Activated B cell treated with CpG ODN at 0.5 μM for 24 hours (primary cell): ENCODE results near the gene DMRTB1. TPM values are rescaled to one million over a fixed set of nuclear protein-coding genes. Genes with fewer than 3 reads are reported as not detected.

Experiments
- ATAC-seq: fragments of 200-7000 bp; cut with Tn5 transposase; one replicate; pipeline ENCODE4 v1.10.0; 2021; ENCODE audit warnings: low read depth, mild to moderate bottlenecking, moderate library complexity
- CTCF ChIA-PET: fragments of 350-600 bp; sonication (Branson Sonifier 250); formaldehyde crosslinking; loops from one replicate; lab custom pipeline; 2021; ENCODE audit warnings: antibody characterized with exemption; lab: Charles Lee
- POLR2A ChIA-PET: fragments of 350-600 bp; sonication (Branson Sonifier 250); formaldehyde crosslinking; loops from one replicate; lab custom pipeline; 2021; ENCODE audit warnings: antibody characterized with exemption; lab: Charles Lee
- DNase-seq: peaks from one replicate; pipeline ENCODE4 v3.0.0; 2022
- H3K27ac Mint-ChIP-seq: one replicate; pipeline ENCODE4 v1.8.0; 2020; ENCODE audit warnings: mixed read lengths
- H3K27me3 Mint-ChIP-seq: one replicate; pipeline ENCODE4 v1.8.0; 2021; ENCODE audit warnings: mixed read lengths
- H3K36me3 Mint-ChIP-seq: one replicate; pipeline ENCODE4 v1.8.0; 2021; ENCODE audit warnings: low read depth, mixed read lengths
- H3K4me1 Mint-ChIP-seq: one replicate; pipeline ENCODE4 v1.8.0; 2021; ENCODE audit warnings: mixed read lengths
- H3K4me3 Mint-ChIP-seq: one replicate; pipeline ENCODE4 v1.8.0; 2020; ENCODE audit warnings: mild to moderate bottlenecking, mixed read lengths
- H3K9me3 Mint-ChIP-seq: one replicate; pipeline ENCODE4 v1.8.0; 2020; ENCODE audit warnings: mixed read lengths
- intact Hi-C: fragments of 100-400 bp; cut with micrococcal nuclease; formaldehyde crosslinking; loops from one replicate; pipeline ENCODE4 v1.15.1; 2024
- total RNA-seq: library from RNA; stranded (reverse); gene quantifications from 2 replicates; pipeline ENCODE4 v1.2.3, GENCODE V29; 2022
- TF ChIP-seq, protein P1 (sequence below): fragments of 200-600 bp; IDR thresholded peaks from one replicate; pipeline ENCODE4 v1.8.0; 2022; ENCODE audit warnings: antibody characterized with exemption, mild to moderate bottlenecking

DMRTB1 gene
- total RNA-seq, 1 donor from 2014 or later = not detected

GRCh38 chr1:53509775-53510174 is 50.6 kb downstream of the DMRTB1 start:
- Mint-ChIP-seq H3K9me3 (no peaks in the 10 kb centered on the region), H3K27me3 (peaks cover 2% of the 10 kb centered on the region), H3K4me3 (no peak overlapping the region), H3K27ac (no peak overlapping the region), H3K4me1 (no peaks in the 10 kb centered on the region), H3K36me3 (no peaks in the 10 kb centered on the region)
- DNase-seq = no peak
- POLR2A ChIA-PET = no interaction called here
- no peak for ATAC-seq
- TF ChIP-seq, protein P1, sequence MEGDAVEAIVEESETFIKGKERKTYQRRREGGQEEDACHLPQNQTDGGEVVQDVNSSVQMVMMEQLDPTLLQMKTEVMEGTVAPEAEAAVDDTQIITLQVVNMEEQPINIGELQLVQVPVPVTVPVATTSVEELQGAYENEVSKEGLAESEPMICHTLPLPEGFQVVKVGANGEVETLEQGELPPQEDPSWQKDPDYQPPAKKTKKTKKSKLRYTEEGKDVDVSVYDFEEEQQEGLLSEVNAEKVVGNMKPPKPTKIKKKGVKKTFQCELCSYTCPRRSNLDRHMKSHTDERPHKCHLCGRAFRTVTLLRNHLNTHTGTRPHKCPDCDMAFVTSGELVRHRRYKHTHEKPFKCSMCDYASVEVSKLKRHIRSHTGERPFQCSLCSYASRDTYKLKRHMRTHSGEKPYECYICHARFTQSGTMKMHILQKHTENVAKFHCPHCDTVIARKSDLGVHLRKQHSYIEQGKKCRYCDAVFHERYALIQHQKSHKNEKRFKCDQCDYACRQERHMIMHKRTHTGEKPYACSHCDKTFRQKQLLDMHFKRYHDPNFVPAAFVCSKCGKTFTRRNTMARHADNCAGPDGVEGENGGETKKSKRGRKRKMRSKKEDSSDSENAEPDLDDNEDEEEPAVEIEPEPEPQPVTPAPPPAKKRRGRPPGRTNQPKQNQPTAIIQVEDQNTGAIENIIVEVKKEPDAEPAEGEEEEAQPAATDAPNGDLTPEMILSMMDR = no peak
- CTCF ChIA-PET = no interaction called here
- intact Hi-C loops = no loop called here

- DNase-seq (no peak), ATAC-seq (no peak)
- Mint-ChIP-seq H3K36me3 (no peaks in the 10 kb centered on the region), H3K9me3 (no peaks in the 10 kb centered on the region), H3K4me1 (no peaks in the 10 kb centered on the region), H3K4me3 (no peak overlapping the region), H3K27ac (no peak overlapping the region), H3K27me3 (peaks cover 2% of the 10 kb centered on the region)
- ChIA-PET CTCF (no interaction called here), POLR2A (no interaction called here)
- intact Hi-C loops = no loop called here
- TF ChIP-seq, protein P1 = no peak
These were observed 51.0 kb downstream of the DMRTB1 start for GRCh38 chr1:53510215-53510614.

DNA sequence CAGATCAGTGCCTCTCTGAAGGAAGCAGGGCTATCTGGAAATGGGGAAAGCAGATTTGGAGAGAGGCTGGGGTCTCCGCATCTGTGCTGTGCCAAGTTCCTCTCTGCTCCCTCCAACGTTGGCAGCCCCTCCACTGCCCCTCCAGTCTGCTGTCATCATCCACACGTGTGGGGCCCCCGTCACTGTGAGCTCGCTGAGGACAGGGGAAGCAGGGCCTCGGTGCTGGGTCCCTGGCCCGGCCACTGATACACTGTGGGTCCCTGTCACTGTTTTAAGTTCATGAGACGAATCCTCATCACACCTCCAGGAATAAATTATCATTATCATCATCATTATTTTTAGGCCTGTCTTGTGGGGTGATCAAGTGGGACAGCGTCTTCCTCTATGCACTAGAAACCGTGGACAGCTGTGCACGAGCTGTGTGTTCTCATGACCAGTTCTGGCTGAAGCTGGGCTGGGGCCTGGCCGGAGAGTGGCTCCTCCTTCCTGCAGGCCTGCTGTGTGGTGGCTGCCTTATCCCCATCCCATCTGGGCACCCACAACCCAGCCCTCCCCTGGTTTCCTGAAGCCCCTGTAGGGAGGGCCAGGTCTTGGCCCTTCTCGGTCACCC is 52.2 kb downstream of the DMRTB1 start:
- Mint-ChIP-seq H3K9me3 (no peaks in the 10 kb centered on the region), H3K4me3 (no peak overlapping the region), H3K4me1 (no peaks in the 10 kb centered on the region), H3K27me3 (peaks cover 2% of the 10 kb centered on the region), H3K27ac (no peak overlapping the region), H3K36me3 (no peaks in the 10 kb centered on the region)
- DNase-seq = no peak
- ChIA-PET POLR2A (no interaction called here), CTCF (no interaction called here)
- ATAC-seq = no peak
- TF ChIP-seq, protein P1 = no peak
- intact Hi-C loops = no loop called here

GRCh38 chr1:53511933-53512806 is 53.0 kb downstream of the DMRTB1 start:
- DNase-seq = no peak
- Mint-ChIP-seq H3K27me3 (peaks cover 2% of the 10 kb centered on the region), H3K27ac (no peak overlapping the region), H3K4me3 (no peak overlapping the region), H3K9me3 (no peaks in the 10 kb centered on the region), H3K4me1 (no peaks in the 10 kb centered on the region), H3K36me3 (no peaks in the 10 kb centered on the region)
- ATAC-seq = no peak
- POLR2A ChIA-PET = no interaction called here
- CTCF ChIA-PET = no interaction called here
- intact Hi-C loops = no loop called here
- TF ChIP-seq, protein P1 = no peak
